Measurements from ENCODE around the gene PLEKHS1.
"Not testable (repeated sequence)": the region's sequence is repeated elsewhere in the genome, so short reads cannot be mapped to it uniquely, and the experiment has no call there.

PLEKHS1 gene

DNA sequence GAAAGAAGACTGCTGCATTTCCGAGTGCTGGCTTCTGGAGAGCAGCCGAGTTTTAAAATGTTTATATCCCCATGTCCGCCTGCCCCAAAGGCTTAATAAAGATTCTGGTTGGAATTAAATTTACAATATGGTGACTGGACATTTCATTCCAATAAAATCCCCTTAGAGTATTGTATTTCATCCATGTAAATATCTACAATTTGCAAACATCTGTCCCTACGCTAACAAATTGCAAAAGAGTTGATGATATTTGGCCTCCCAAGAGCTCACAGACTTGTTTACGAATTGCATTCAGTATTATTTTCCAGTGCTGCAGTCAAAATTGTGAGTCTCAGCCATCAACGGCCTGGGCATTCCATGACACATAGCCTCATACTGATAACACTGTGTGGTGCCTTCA, 50.1 kb downstream of the PLEKHS1 start:
- DNase-seq: no peak

DNA sequence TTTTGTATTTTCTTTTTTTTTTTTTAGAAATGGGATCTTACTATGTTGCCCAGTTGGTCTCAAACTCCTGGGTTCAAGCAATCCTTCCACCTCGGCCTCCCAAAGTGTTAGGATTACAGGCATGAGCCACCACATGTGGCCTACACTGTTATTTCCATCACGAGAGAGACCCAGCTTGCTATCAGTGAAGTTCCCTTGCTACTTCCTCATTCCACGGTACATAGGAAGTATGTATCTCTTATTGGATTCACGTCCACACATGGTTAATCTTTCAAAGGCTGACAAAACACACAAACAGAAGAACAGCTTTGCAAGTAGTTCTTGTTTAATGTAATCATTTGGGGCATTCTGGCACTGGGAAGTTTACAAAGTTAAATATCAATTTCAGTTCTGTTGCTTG, 51.5 kb downstream of the PLEKHS1 start:
- DNase-seq: peak in 1 of 2 donors; percentile 18

DNA sequence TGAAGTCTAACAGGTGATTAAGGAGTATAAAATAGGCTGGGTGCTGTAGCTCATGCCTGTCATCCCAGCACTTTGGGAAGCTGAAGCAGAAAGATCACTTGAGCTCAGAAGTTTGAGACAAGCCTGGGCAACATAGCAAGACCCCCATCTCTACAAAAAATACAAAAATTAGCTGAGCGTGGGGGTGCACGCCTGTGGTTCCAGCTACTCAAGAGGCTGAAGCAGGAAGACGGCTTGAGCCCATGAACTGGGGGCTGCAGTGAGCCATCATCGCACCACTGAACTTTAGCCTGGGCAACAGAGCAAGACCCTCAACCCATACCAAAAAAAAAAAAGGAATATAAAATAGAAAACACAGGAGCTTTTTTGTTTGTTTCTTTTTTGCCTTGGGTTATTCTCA, 55.0 kb downstream of the PLEKHS1 start:
- DNase-seq: no peak

DNA sequence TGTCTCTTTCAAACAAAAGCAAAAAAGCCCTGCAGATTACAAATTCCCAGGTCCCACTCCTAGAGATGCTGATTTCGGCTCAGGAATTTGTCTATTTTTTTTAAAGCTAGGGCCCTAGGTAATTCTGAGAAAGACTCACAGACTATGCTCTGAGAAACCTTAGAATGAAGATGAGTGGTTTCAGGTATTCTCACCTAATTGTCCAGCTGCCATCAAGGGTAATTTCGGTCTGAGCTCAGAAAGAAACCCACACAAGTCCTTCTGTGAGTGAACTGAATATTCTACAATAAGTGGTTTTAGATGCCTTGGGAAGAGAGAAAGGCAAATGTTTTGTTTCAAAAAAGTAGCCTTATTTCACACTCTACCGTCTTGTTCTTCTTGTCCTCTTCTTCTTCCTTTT, 56.7 kb downstream of the PLEKHS1 start:
- DNase-seq: no peak

DNA sequence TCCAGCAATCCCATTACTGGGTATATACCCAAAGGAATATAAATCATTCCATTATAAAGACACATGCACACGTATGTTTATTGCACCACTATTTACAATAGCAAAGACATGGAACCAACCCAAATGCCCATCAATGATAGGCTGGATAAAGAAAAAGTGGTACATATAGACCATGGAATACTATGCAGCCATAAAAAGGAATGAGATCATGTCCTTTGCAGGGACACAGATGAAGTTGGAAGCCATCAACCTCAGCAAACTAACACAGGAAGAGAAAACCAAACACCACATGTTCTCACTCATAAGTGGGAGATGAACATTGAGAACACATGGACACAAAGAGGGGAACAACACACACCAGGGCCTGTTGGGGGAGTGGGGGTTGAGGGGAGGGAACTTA, 63.2 kb downstream of the PLEKHS1 start:
- not testable (repeated sequence) for DNase-seq

DNA sequence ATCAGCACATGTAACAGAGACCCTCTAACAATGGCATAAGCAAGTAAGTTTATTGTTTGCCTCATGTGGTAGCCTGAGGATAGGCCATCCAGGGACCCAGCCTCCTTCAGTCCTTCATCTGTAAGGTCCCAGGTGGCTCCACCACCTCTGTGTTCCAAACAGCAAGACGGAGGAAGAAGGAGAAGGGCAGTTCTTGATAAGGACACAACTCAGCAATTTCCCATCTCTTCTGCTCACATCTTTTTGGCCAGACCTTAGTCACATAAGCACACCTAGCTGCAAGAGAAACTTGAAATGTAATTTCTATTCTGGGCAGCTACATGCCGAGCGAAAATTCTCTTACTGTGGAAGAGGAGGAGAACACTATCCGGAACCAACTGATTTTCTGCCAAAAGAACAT, 68.5 kb downstream of the PLEKHS1 start:
- no peak for DNase-seq

DNA sequence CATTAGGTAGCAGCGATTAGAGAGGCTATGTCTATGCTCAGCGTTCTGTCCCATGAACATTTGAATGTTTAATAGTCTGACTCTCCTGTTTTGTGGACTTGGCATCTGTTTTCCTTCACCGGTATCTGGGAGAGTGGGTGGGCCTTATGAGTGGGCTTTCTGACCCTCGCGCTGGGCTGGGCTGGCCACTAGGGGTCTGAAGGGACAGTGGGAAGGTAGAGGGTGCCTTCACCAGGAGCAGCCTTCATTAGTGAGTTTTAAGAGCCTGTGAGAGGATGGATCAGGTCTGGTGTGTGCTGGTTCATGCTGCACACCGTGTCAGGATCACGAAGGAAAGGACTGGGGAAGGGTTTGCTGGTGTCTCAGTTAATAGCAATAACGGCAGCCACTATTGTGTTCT, 69.0 kb downstream of the PLEKHS1 start:
- no peak for DNase-seq

DNA sequence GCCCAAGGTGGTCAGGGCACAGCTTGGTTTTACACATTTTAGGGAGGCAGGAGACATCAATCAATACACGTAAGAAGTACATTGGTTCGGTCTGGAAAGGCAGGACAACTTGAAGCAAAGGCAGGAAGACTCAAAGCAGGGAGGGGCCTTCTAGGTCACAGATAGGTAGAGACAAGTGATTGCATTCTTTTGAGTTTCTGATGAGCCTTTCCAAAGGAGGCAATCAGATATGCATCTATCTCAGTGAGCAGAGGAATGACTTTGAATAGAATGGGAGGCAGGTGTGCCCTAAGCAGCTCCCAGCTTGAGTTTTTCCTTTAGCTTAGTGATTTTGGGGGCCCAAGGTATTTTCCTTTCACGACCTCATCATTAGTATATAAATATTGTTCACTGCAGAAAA, 69.8 kb downstream of the PLEKHS1 start:
- not testable (repeated sequence) for DNase-seq

DNA sequence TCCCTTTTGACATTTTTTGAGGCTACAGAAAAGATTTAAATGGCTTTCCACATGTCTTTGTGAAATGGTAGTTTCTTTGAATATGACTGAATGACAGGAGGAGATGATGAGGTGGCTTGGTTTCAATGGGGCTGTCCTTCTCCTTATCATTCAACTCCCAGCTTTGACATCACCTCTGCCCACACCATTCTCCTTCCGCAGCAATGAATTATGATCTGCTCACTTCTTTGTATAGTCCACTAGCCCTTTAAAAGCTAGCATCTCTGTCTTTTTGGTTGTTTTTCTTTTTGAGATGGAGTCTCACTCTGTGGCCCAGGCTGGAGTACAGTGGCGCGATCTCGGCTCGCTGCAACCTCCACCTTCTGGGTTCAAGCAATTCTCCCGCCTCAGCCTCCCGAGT, 70.7 kb downstream of the PLEKHS1 start:
- no peak for DNase-seq

DNA sequence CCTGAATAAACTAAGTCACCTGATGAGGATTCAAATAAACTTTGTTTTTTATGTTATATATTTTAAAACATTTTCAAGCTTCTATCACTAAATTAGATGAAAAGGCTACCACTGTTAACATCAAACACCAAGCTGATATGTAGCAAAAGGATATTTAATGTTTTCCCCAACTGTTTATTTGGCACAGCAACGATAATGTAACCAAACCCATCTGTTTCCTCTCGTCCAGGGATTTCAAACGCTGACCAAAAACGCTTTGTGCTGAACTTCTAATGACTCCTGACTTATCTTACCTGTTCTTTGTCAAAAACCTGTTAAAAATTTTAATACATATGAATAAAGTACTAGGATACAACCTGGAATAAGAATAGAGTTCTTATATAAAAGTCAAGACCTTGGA, 71.9 kb downstream of the PLEKHS1 start:
- DNase-seq: no peak

DNA sequence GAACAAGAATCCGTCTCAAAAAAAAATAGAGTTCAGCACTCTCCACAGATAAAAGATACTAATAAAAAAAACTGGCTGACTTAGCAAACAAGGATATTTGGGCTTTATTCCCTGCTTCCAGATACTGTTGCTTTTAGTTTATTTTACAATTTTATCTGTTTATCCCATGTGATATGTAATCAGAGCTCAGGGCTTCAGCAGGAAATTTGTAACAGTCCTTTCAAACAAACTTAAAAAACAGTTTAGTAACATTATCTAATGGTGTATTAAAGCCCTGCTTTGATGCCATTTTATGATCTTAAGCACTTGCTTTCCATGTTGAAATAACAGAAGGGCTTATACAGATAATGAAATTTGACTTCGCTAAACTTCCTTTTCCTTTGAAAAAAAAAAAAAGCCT, 74.3 kb downstream of the PLEKHS1 start:
- no peak for DNase-seq

DNA sequence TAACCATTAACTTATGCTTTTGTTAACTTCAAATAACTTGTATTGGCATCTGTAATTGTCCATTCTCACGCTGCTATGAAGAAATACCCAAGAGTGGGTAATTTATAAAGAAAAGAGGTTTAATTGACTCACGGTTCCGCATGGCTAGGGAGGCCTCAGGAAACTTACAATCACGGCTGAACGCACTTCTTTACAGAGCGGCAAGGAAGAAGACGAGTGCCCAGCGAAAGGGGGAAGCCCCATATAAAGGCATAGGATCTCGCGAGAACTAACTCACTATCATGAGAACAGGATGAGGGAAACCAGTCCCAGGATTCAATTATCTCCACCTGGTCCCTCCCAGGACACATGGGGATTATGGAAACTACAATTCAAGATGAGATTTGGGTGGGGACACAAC, 77.1 kb downstream of the PLEKHS1 start:
- DNase-seq: not testable (repeated sequence)
